Vagina (tissue), 2 donors: ENCODE results near the gene DNAJC4.

Experiments
- POLR2A ChIP-seq, 2 donors: fragments of 450-650 bp; IDR thresholded peaks; one replicate each; pipeline ENCODE4 v1.6.1; 2017; ENCODE audit warnings: antibody characterized with exemption in 2 of 2, mild to moderate bottlenecking in 2 of 2, moderate library complexity in 2 of 2
- POLR2AphosphoS5 ChIP-seq, 2 donors: sonication (generic); formaldehyde crosslinking; IDR thresholded peaks; one replicate each; pipeline ENCODE4 v1.9.0; 2017; ENCODE audit warnings: antibody characterized with exemption in 2 of 2, mild to moderate bottlenecking in 2 of 2, low read depth in 1 of 2; ENCODE audit not compliant: insufficient read depth in 1 of 2
- TF ChIP-seq, protein P1 (sequence below), 3 experiments: fragments of 450-650 bp in 2 of 3; fragments of 200-600 bp in 1 of 3; sonication (generic) in 1 of 3; IDR thresholded peaks; one replicate each; pipeline ENCODE4 v1.5.1; 2017 to 2019; ENCODE audit warnings: antibody characterized with exemption in 3 of 3, mild to moderate bottlenecking in 2 of 3, moderate library complexity in 2 of 3

DNA sequence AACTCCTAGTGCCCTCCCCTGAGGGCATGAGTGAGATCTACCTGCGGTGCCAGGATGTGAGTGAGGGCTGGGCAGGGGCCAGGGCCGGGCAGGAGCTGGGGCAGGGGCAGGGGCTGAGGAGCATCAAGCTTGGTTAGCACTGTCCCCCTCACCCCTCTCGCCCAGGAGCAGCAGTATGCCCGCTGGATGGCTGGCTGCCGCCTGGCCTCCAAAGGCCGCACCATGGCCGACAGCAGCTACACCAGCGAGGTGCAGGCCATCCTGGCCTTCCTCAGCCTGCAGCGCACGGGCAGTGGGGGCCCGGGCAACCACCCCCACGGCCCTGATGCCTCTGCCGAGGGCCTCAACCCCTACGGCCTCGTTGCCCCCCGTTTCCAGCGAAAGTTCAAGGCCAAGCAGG is 10.1 kb upstream of the DNAJC4 start:
- TF ChIP-seq, protein P1, sequence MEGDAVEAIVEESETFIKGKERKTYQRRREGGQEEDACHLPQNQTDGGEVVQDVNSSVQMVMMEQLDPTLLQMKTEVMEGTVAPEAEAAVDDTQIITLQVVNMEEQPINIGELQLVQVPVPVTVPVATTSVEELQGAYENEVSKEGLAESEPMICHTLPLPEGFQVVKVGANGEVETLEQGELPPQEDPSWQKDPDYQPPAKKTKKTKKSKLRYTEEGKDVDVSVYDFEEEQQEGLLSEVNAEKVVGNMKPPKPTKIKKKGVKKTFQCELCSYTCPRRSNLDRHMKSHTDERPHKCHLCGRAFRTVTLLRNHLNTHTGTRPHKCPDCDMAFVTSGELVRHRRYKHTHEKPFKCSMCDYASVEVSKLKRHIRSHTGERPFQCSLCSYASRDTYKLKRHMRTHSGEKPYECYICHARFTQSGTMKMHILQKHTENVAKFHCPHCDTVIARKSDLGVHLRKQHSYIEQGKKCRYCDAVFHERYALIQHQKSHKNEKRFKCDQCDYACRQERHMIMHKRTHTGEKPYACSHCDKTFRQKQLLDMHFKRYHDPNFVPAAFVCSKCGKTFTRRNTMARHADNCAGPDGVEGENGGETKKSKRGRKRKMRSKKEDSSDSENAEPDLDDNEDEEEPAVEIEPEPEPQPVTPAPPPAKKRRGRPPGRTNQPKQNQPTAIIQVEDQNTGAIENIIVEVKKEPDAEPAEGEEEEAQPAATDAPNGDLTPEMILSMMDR (IDR thresholded peaks at IDR 0.05) = no peak
- TF ChIP-seq POLR2AphosphoS5 (IDR thresholded peaks at IDR 0.05; ENCODE audit: insufficient read depth in 1 of 2, low read depth in 1 of 2) = no peak
- TF ChIP-seq POLR2A (IDR thresholded peaks at IDR 0.05) = no peak
